Left renal pelvis (tissue), 4 donors: ENCODE results near the gene TEX2. TPM values are rescaled to one million over a fixed set of nuclear protein-coding genes. Genes with fewer than 3 reads are reported as not detected.

Source experiments
- DNase-seq, 4 donors: peaks; one replicate each; pipeline ENCODE4 v3.0.0-alpha.2; 2013; ENCODE audit warnings: low read depth in 4 of 4, low spot score in 3 of 4
- polyA plus RNA-seq, 4 donors: library from polyadenylated mRNA; unstranded; fragments of 120-200 nt; gene quantifications; one replicate each; pipeline ENCODE4 v1.2.1, GENCODE V29; 2013; ENCODE audit not compliant: insufficient read length in 4 of 4

The TEX2 gene
- polyA plus RNA-seq, 4 donors = 24.8 to 37.5 (median 27.8) TPM

- no peak for DNase-seq
Observed at GRCh38 chr17:64165347-64165746, 97.7 kb downstream of the TEX2 start.

GRCh38 chr17:64164596-64165285 lies 98.3 kb downstream of the TEX2 start:
- DNase-seq = no peak

GRCh38 chr17:64163468-64163867 lies 99.6 kb downstream of the TEX2 start:
- DNase-seq = no peak

- no peak for DNase-seq
Observed at GRCh38 chr17:64162554-64162953, 100.5 kb downstream of the TEX2 start.

GRCh38 chr17:64161380-64162176 lies 101.5 kb downstream of the TEX2 start:
- no peak for DNase-seq

GRCh38 chr17:64160378-64160777 lies 102.7 kb downstream of the TEX2 start:
- DNase-seq = no peak

- DNase-seq = no peak
Observed at GRCh38 chr17:64158831-64159590, 104.0 kb downstream of the TEX2 start.

GRCh38 chr17:64158406-64158805 lies 104.7 kb downstream of the TEX2 start:
- DNase-seq = no peak

- DNase-seq = no peak
Observed at GRCh38 chr17:64157669-64158180, 105.3 kb downstream of the TEX2 start.

- DNase-seq = no peak
Observed at GRCh38 chr17:64156670-64157069, 106.4 kb downstream of the TEX2 start.

- DNase-seq = no peak
Observed at GRCh38 chr17:64155751-64156544, 107.1 kb downstream of the TEX2 start.

GRCh38 chr17:64155129-64155528 lies 107.9 kb downstream of the TEX2 start:
- DNase-seq = no peak

- no peak for DNase-seq
Observed at GRCh38 chr17:64154717-64155116, 108.3 kb downstream of the TEX2 start.

GRCh38 chr17:64154313-64154695 lies 108.8 kb downstream of the TEX2 start:
- DNase-seq = no peak

- DNase-seq = no peak
Observed at GRCh38 chr17:64153565-64154312, 109.3 kb downstream of the TEX2 start.

GRCh38 chr17:64152428-64153125 lies 110.5 kb downstream of the TEX2 start:
- no peak for DNase-seq

GRCh38 chr17:64151016-64151368 lies 112.1 kb downstream of the TEX2 start:
- DNase-seq = no peak

- no peak for DNase-seq
Observed at GRCh38 chr17:64150237-64151015, 112.6 kb downstream of the TEX2 start.
